ENCODE measurements around the gene FOXL2NB.

GRCh38 chr3:138950701-138951100, 3.7 kb downstream of the FOXL2NB start:
- TF ChIP-seq CTCF (IDR thresholded peaks at IDR 0.05) (no peak), POLR2A (IDR thresholded peaks at IDR 0.05) (no peak)
